ENCODE measurements around the gene ERC2.

The ERC2 gene

GRCh38 chr3:56459719-56460118, 8.5 kb downstream of the ERC2 start:
- no peak for TF ChIP-seq ZFX (IDR thresholded peaks at IDR 0.05; ENCODE audit: borderline replicate concordance)
- no peak for TF ChIP-seq CTCF (IDR thresholded peaks at IDR 0.05)
- H3K27ac ChIP-seq, result no peak overlapping the region

- TF ChIP-seq ZFX (IDR thresholded peaks at IDR 0.05; ENCODE audit: borderline replicate concordance) (no peak), CTCF (IDR thresholded peaks at IDR 0.05) (no peak)
- no peak overlapping the region for H3K27ac ChIP-seq
These were observed 9.2 kb downstream of the ERC2 start for GRCh38 chr3:56459104-56459496.

- H3K27ac ChIP-seq, result no peak overlapping the region
- TF ChIP-seq ZFX (IDR thresholded peaks at IDR 0.05; ENCODE audit: borderline replicate concordance) (no peak), CTCF (IDR thresholded peaks at IDR 0.05) (no peak)
These were observed 9.7 kb downstream of the ERC2 start for GRCh38 chr3:56458496-56459103.

- TF ChIP-seq CTCF (IDR thresholded peaks at IDR 0.05), result no peak
- TF ChIP-seq ZFX (IDR thresholded peaks at IDR 0.05; ENCODE audit: borderline replicate concordance), result no peak
- H3K27ac ChIP-seq, result no peak overlapping the region
These were observed 12.2 kb downstream of the ERC2 start for GRCh38 chr3:56456117-56456516.

- H3K27ac ChIP-seq, result no peak overlapping the region
- TF ChIP-seq CTCF (IDR thresholded peaks at IDR 0.05), result no peak
- no peak for TF ChIP-seq ZFX (IDR thresholded peaks at IDR 0.05; ENCODE audit: borderline replicate concordance)
These were observed 15.3 kb downstream of the ERC2 start for GRCh38 chr3:56453011-56453410.

- no peak overlapping the region for H3K27ac ChIP-seq
- TF ChIP-seq ZFX (IDR thresholded peaks at IDR 0.05; ENCODE audit: borderline replicate concordance) (no peak), CTCF (IDR thresholded peaks at IDR 0.05) (no peak)
These were observed 16.2 kb downstream of the ERC2 start for GRCh38 chr3:56452085-56452484.

GRCh38 chr3:56443372-56443771, 24.9 kb downstream of the ERC2 start:
- no peak for TF ChIP-seq CTCF (IDR thresholded peaks at IDR 0.05)
- no peak overlapping the region for H3K27ac ChIP-seq

All from 22Rv1 (cell line).